ENCODE results near the gene RBM24. TPM values are rescaled to one million over a fixed set of nuclear protein-coding genes. Genes with fewer than 3 reads are reported as not detected.

The RBM24 gene
- total RNA-seq (0.97 and 2.3 TPM in 2 replicates), polyA plus RNA-seq (0.29 and 0.39 TPM in 2 replicates)

DNA sequence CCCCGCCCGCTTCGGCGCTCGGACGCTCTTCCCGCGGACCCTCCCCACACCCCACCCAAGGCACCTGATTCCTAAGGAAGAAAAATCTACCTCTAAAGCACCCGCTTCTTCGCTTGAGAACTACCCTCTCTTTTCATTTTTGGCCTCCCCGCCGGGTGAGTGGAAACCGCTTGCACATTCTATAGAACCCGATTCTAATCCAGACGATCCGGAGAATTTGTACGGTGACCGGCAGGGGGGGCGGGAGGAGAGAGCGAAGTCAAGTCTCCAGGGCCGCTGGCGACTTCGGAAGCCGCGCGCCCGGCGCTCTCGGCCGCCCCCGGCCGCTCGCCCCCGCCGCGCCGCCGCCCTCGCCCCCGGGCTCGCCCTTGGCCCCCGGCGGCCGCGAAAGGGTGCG, at the start of gene RBM24:
Gene RBM24 (plus strand): TSS at position 262 of the 397 bp plus-strand sequence. CDS start 221 bp downstream, outside the sequence.
- H3K36me3 ChIP-seq (replicated peaks; ENCODE audit: insufficient read depth, low read depth) = no peaks in the 10 kb centered on the region
- peak within 1 kb of the TSS; percentile 89 for H2AFZ ChIP-seq
- H3K4me1 ChIP-seq (ENCODE audit: insufficient read depth) = peaks cover 4% of the 10 kb centered on the region
- peak within 1 kb of the TSS; percentile 80 for H3K4me3 ChIP-seq
- TF ChIP-seq, protein P1, sequence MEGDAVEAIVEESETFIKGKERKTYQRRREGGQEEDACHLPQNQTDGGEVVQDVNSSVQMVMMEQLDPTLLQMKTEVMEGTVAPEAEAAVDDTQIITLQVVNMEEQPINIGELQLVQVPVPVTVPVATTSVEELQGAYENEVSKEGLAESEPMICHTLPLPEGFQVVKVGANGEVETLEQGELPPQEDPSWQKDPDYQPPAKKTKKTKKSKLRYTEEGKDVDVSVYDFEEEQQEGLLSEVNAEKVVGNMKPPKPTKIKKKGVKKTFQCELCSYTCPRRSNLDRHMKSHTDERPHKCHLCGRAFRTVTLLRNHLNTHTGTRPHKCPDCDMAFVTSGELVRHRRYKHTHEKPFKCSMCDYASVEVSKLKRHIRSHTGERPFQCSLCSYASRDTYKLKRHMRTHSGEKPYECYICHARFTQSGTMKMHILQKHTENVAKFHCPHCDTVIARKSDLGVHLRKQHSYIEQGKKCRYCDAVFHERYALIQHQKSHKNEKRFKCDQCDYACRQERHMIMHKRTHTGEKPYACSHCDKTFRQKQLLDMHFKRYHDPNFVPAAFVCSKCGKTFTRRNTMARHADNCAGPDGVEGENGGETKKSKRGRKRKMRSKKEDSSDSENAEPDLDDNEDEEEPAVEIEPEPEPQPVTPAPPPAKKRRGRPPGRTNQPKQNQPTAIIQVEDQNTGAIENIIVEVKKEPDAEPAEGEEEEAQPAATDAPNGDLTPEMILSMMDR (IDR thresholded peaks at IDR 0.05; ENCODE audit: poor library complexity) = peak; percentile 37
- no peak for TF ChIP-seq EZH2phosphoT487 (IDR thresholded peaks at IDR 0.05; ENCODE audit: low read depth, severe bottlenecking, unreplicated experiment)
- no peak within 1 kb of the TSS for H3K27ac ChIP-seq
- no peaks in the 10 kb centered on the region for H4K20me1 ChIP-seq (ENCODE audit: insufficient read depth, poor library complexity, severe bottlenecking)
- DNase-seq (ENCODE audit: low spot score) = peak; percentile 80
- under 1% methylated on average over 19 of the region's 46 CpGs for WGBS (ENCODE audit: low lambda C conversion rate, missing lambda C conversion rate)
- H3K9me2 ChIP-seq (replicated peaks; ENCODE audit: insufficient read depth) = no peaks in the 10 kb centered on the region
- H3K79me2 ChIP-seq = no peaks in the 10 kb centered on the region
- peak within 1 kb of the TSS; percentile 96 for H3K4me2 ChIP-seq
- H3K27me3 ChIP-seq = peaks cover 47% of the 10 kb centered on the region
- no peaks in the 10 kb centered on the region for H3K9me3 ChIP-seq (ENCODE audit: low read depth)

DNA sequence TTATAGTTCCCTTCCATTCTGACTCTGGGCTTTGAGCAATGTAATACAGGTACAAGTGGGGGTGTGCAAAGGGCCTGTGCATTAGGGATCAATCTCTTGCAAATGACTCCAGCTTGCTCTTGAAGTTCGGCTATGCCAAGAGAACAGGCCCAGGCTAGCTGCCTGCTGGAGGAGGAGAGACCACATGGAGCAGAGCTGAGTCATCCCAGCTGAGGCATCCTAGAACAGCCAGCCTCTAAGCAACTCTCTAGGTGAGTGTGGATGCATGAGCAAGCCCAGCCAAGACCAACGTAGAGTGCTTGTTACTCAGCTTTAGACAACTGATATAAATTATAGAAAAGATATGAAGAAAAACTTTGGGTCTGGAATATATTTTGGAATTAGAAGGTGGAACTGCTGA, 47.6 kb upstream of the RBM24 start:
- Histone ChIP-seq H3K9me2 (replicated peaks; ENCODE audit: insufficient read depth) (no peaks in the 10 kb centered on the region), H3K4me1 (ENCODE audit: insufficient read depth) (no peaks in the 10 kb centered on the region), H3K4me2 (no peak overlapping the region), H2AFZ (no peak overlapping the region), H3K79me2 (no peaks in the 10 kb centered on the region), H3K9me3 (ENCODE audit: low read depth) (no peaks in the 10 kb centered on the region), H3K4me3 (no peak overlapping the region), H3K27me3 (no peaks in the 10 kb centered on the region), H4K20me1 (ENCODE audit: insufficient read depth, poor library complexity, severe bottlenecking) (no peaks in the 10 kb centered on the region), H3K36me3 (replicated peaks; ENCODE audit: insufficient read depth, low read depth) (no peaks in the 10 kb centered on the region), H3K27ac (no peak overlapping the region)
- TF ChIP-seq, protein P1 (IDR thresholded peaks at IDR 0.05; ENCODE audit: poor library complexity) = no peak
- WGBS (ENCODE audit: low lambda C conversion rate, missing lambda C conversion rate) = 84% methylated on average over 2 of the region's 2 CpGs
- no peak for DNase-seq (ENCODE audit: low spot score)

- WGBS (ENCODE audit: low lambda C conversion rate, missing lambda C conversion rate) = 96% methylated on average over 2 of the region's 2 CpGs
- Histone ChIP-seq H3K9me2 (replicated peaks; ENCODE audit: insufficient read depth) (no peaks in the 10 kb centered on the region), H4K20me1 (ENCODE audit: insufficient read depth, poor library complexity, severe bottlenecking) (no peaks in the 10 kb centered on the region), H3K79me2 (no peaks in the 10 kb centered on the region), H3K36me3 (replicated peaks; ENCODE audit: insufficient read depth, low read depth) (no peaks in the 10 kb centered on the region), H3K4me3 (no peak overlapping the region), H2AFZ (no peak overlapping the region), H3K27ac (no peak overlapping the region), H3K4me1 (ENCODE audit: insufficient read depth) (no peaks in the 10 kb centered on the region), H3K4me2 (no peak overlapping the region), H3K27me3 (no peaks in the 10 kb centered on the region), H3K9me3 (ENCODE audit: low read depth) (no peaks in the 10 kb centered on the region)
- TF ChIP-seq, protein P1 (IDR thresholded peaks at IDR 0.05; ENCODE audit: poor library complexity) = no peak
- TF ChIP-seq EZH2phosphoT487 (IDR thresholded peaks at IDR 0.05; ENCODE audit: low read depth, severe bottlenecking, unreplicated experiment) (no peak), EZH2 (IDR thresholded peaks at IDR 0.05; ENCODE audit: borderline replicate concordance) (no peak)
- DNase-seq (ENCODE audit: low spot score) = no peak
These were observed 43.9 kb upstream of the RBM24 start for GRCh38 chr6:17237246-17237645.

DNA sequence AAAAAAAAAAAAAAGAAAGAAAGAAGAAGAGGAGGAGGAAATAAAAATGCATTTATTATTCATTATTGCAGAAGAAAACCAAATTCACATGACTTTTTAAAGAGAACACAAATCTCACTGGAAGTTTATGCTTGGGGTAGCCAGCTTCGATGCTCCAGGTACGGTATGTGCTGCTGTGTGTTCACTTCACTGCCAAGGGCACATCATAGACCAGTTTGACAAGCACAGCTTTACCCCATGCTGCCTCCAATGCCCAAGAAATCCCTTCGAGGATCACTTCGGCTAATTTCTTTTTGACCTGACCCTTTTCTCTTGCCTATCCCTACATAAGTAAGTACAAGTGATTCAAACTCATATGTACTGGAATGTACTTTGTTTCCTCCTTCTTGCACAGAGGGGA, 41.9 kb upstream of the RBM24 start:
- 96% methylated on average over 4 of the region's 4 CpGs for WGBS (ENCODE audit: low lambda C conversion rate, missing lambda C conversion rate)

More for the DNA sequence above, 41.9 kb upstream of the RBM24 start:
- H3K4me3 ChIP-seq = no peak overlapping the region
- no peak overlapping the region for H3K4me2 ChIP-seq
- no peaks in the 10 kb centered on the region for H3K27me3 ChIP-seq
- H4K20me1 ChIP-seq (ENCODE audit: insufficient read depth, poor library complexity, severe bottlenecking) = no peaks in the 10 kb centered on the region
- H3K4me1 ChIP-seq (ENCODE audit: insufficient read depth) = no peaks in the 10 kb centered on the region
- no peaks in the 10 kb centered on the region for H3K36me3 ChIP-seq (replicated peaks; ENCODE audit: insufficient read depth, low read depth)
- DNase-seq (ENCODE audit: low spot score) = no peak
- H3K79me2 ChIP-seq = no peaks in the 10 kb centered on the region
- no peaks in the 10 kb centered on the region for H3K9me2 ChIP-seq (replicated peaks; ENCODE audit: insufficient read depth)
- H3K27ac ChIP-seq = no peak overlapping the region
- TF ChIP-seq, protein P1 (IDR thresholded peaks at IDR 0.05; ENCODE audit: poor library complexity) = no peak
- no peak for TF ChIP-seq EZH2 (IDR thresholded peaks at IDR 0.05; ENCODE audit: borderline replicate concordance)
- no peak for TF ChIP-seq EZH2phosphoT487 (IDR thresholded peaks at IDR 0.05; ENCODE audit: low read depth, severe bottlenecking, unreplicated experiment)
- H2AFZ ChIP-seq = no peak overlapping the region
- H3K9me3 ChIP-seq (ENCODE audit: low read depth) = no peaks in the 10 kb centered on the region
